A549 (cell line): Measurements from ENCODE around the gene ZNF575.

ENCODE experiments used
- CBX2 ChIP-seq: fragments of 200-600 bp; sonication (generic); IDR thresholded peaks from 2 replicates; pipeline ENCODE4 v1.6.1; 2016; ENCODE audit warnings: low read depth, mild to moderate bottlenecking, borderline replicate concordance
- CTCF ChIP-seq: fragments of >200 bp; sonication (Bioruptor Twin); formaldehyde crosslinking; IDR thresholded peaks from 3 replicates; pipeline ENCODE4 v1.5.1; 2016
- ELK1 ChIP-seq: fragments of 150-350 bp; IDR thresholded peaks from 2 replicates; pipeline ENCODE4 v1.6.1; 2014; ENCODE audit warnings: low read depth, mild to moderate bottlenecking, low read length
- HOXA7 ChIP-seq: fragments of 250-450 bp; sonication (Bioruptor Pico); IDR thresholded peaks from 2 replicates; pipeline ENCODE4 v1.5.0; 2020; ENCODE audit warnings: mild to moderate bottlenecking, moderate library complexity
- MYC ChIP-seq: IDR thresholded peaks from 2 replicates; pipeline ENCODE4 v1.6.1; 2012; ENCODE audit warnings: mild to moderate bottlenecking, inconsistent platforms, low read length, improper control_type of control experiment, borderline replicate concordance
- NR3C1 ChIP-seq: fragments of >200 bp; sonication (Bioruptor Twin); formaldehyde crosslinking; IDR thresholded peaks from 3 replicates; pipeline ENCODE4 v1.6.1; 2017
- PHF8 ChIP-seq: fragments of 200-600 bp; sonication (generic); IDR thresholded peaks from 2 replicates; pipeline ENCODE4 v1.6.1; 2016; ENCODE audit warnings: low read depth, mild to moderate bottlenecking, antibody characterized with exemption, moderate library complexity, borderline replicate concordance
- POLR2A ChIP-seq: IDR thresholded peaks from 2 replicates; pipeline ENCODE4 v1.6.1; 2012; ENCODE audit warnings: mild to moderate bottlenecking, low read length
- RAD21 ChIP-seq, 2 experiments: fragments of >200 bp in 1 of 2; sonication (Bioruptor Twin) in 1 of 2; formaldehyde crosslinking in 1 of 2; IDR thresholded peaks in 1 of 2; conservative IDR thresholded peaks in 1 of 2; 2 replicates in 1 of 2; 3 replicates in 1 of 2; pipeline ENCODE4 v1.6.1; 2012 to 2018; ENCODE audit warnings: inconsistent platforms in 1 of 2
- SREBF2 ChIP-seq: fragments of 450-650 bp; IDR thresholded peaks from 2 replicates; pipeline ENCODE4 v1.6.1; 2014; ENCODE audit warnings: mild to moderate bottlenecking, moderate library complexity

- TF ChIP-seq NR3C1 (no peak), MYC (no peak), ELK1 (no peak), RAD21 (conservative IDR thresholded peaks at IDR 0.05 in 1 of 2, IDR thresholded peaks at IDR 0.05 in 1 of 2) (no peak), CBX2 (no peak), POLR2A (no peak), HOXA7 (CRISPR knock-in tag) (no peak), CTCF (no peak), PHF8 (no peak), SREBF2 (no peak)
These were observed 5.9 kb downstream of the ZNF575 start for GRCh38 chr19:43538922-43539321.
